Brain microvascular endothelial cell (primary cell): Measurements from ENCODE around the gene SIPA1L3.

Experiments used
- DNase-seq: peaks from one replicate; pipeline ENCODE4 v3.0.0-alpha.2; 2020
- H3K27ac ChIP-seq: fragments of 250-450 bp; sonication (Bioruptor Pico); 2 replicates; pipeline ENCODE4 v1.5.1; 2020; ENCODE audit warnings: mild to moderate bottlenecking, moderate library complexity
- H3K27me3 ChIP-seq: fragments of 250-450 bp; sonication (Bioruptor Pico); replicated peaks from 2 replicates; pipeline ENCODE4 v1.5.1; 2020; ENCODE audit warnings: mild to moderate bottlenecking
- H3K36me3 ChIP-seq: fragments of 250-450 bp; sonication (Bioruptor Pico); replicated peaks from 2 replicates; pipeline ENCODE4 v1.5.1; 2020; ENCODE audit warnings: mild to moderate bottlenecking
- H3K4me3 ChIP-seq: 2 replicates; pipeline ENCODE4 v1.5.1; 2011; ENCODE audit warnings: low read depth, mild to moderate bottlenecking, control low read depth, low read length, moderate library complexity
- CTCF ChIP-seq: IDR thresholded peaks from 2 replicates; pipeline ENCODE4 v1.5.1; 2011; ENCODE audit warnings: low read depth, mild to moderate bottlenecking, moderate library complexity, low read length, control low read depth, inconsistent platforms; ENCODE audit errors: missing control alignments
- in situ Hi-C: cut with HindIII; loops from 2 replicates; pipeline ENCODE4 v1.10.0; 2017; ENCODE audit warnings: low sequenced_read_pairs, low pct_ligation_motif_present

The SIPA1L3 gene

GRCh38 chr19:37981785-37982475 lies 74.9 kb downstream of the SIPA1L3 start:
- no peak overlapping the region for H3K27ac ChIP-seq
- in situ Hi-C loops: no loop called here
- no peak for TF ChIP-seq CTCF
- H3K36me3 ChIP-seq: no peaks in the 10 kb centered on the region
- no peaks in the 10 kb centered on the region for H3K27me3 ChIP-seq
- no peak overlapping the region for H3K4me3 ChIP-seq
- no peak for DNase-seq

- H3K36me3 ChIP-seq: no peaks in the 10 kb centered on the region
- no peak overlapping the region for H3K27ac ChIP-seq
- no peak for DNase-seq
- H3K27me3 ChIP-seq: no peaks in the 10 kb centered on the region
- in situ Hi-C loops: no loop called here
- no peak for TF ChIP-seq CTCF
- H3K4me3 ChIP-seq: no peak overlapping the region
Measured at GRCh38 chr19:37982655-37983054, 75.6 kb downstream of the SIPA1L3 start.

- in situ Hi-C loops: no loop called here
- no peaks in the 10 kb centered on the region for H3K36me3 ChIP-seq
- no peak overlapping the region for H3K27ac ChIP-seq
Measured at GRCh38 chr19:37983153-37983552, 76.1 kb downstream of the SIPA1L3 start.

GRCh38 chr19:37983916-37984315 lies 76.9 kb downstream of the SIPA1L3 start:
- Histone ChIP-seq H3K27me3 (no peaks in the 10 kb centered on the region), H3K27ac (no peak overlapping the region), H3K4me3 (no peak overlapping the region), H3K36me3 (no peaks in the 10 kb centered on the region)
- DNase-seq: no peak
- in situ Hi-C loops: no loop called here
- no peak for TF ChIP-seq CTCF

More at GRCh38 chr19:37983153-37983552, 76.1 kb downstream of the SIPA1L3 start:
- Histone ChIP-seq H3K4me3 (no peak overlapping the region), H3K27me3 (no peaks in the 10 kb centered on the region)
- no peak for TF ChIP-seq CTCF
- DNase-seq: no peak

- H3K27me3 ChIP-seq: no peaks in the 10 kb centered on the region
- H3K4me3 ChIP-seq: no peak overlapping the region
- in situ Hi-C loops: no loop called here
- no peak overlapping the region for H3K27ac ChIP-seq
- no peaks in the 10 kb centered on the region for H3K36me3 ChIP-seq
- no peak for TF ChIP-seq CTCF
- no peak for DNase-seq
Measured at GRCh38 chr19:37986048-37986750, 79.2 kb downstream of the SIPA1L3 start.
